H4 (cell line): ENCODE results near the gene CDPF1. TPM values are rescaled to one million over a fixed set of nuclear protein-coding genes. Genes with fewer than 3 reads are reported as not detected.
"Not testable (repeated sequence)": the region's sequence is repeated elsewhere in the genome, so short reads cannot be mapped to it uniquely, and the experiment has no call there.

Experiments used
- DNase-seq: peaks from one replicate; pipeline ENCODE4 v3.0.0-alpha.2; 2015; ENCODE audit warnings: low spot score
- total RNA-seq: library from RNA; depleted of rRNA; stranded (reverse); fragments of >200 nt; shearing (Covaris generic); gene quantifications from 2 replicates; pipeline ENCODE4 v1.2.3, GENCODE V29; 2014

CDPF1 gene
- total RNA-seq, 1 experiment from 2014 or later = 3.2 TPM

GRCh38 chr22:46281866-46282678 is 32.0 kb upstream of the CDPF1 start:
- DNase-seq = no peak

GRCh38 chr22:46280999-46281623 is 31.0 kb upstream of the CDPF1 start:
- no peak for DNase-seq

GRCh38 chr22:46280063-46280817 is 30.1 kb upstream of the CDPF1 start:
- no peak for DNase-seq

GRCh38 chr22:46278656-46279645 is 28.9 kb upstream of the CDPF1 start:
- DNase-seq = no peak

- no peak for DNase-seq
Observed at GRCh38 chr22:46276563-46276962, 26.5 kb upstream of the CDPF1 start.

GRCh38 chr22:46275455-46276122 is 25.5 kb upstream of the CDPF1 start:
- DNase-seq = no peak

- DNase-seq = no peak
Observed at GRCh38 chr22:46274381-46274780, 24.3 kb upstream of the CDPF1 start.

- no peak for DNase-seq
Observed at GRCh38 chr22:46273432-46274148, 23.5 kb upstream of the CDPF1 start.

GRCh38 chr22:46272762-46273431 is 22.8 kb upstream of the CDPF1 start:
- DNase-seq = no peak

- no peak for DNase-seq
Observed at GRCh38 chr22:46272196-46272595, 22.1 kb upstream of the CDPF1 start.

GRCh38 chr22:46269564-46269963 is 19.5 kb upstream of the CDPF1 start:
- no peak for DNase-seq

- peak; percentile 70 for DNase-seq
Observed at GRCh38 chr22:46267431-46268279, 17.6 kb upstream of the CDPF1 start, which contains the start of gene TTC38. Gene TTC38, plus strand, starts transcription at chr22:46268008. Its CDS starts 32 bp downstream, at chr22:46268040.

- DNase-seq = not testable (repeated sequence)
Observed at GRCh38 chr22:46265627-46266026, 15.5 kb upstream of the CDPF1 start.

- DNase-seq = not testable (repeated sequence)
Observed at GRCh38 chr22:46264520-46264919, 14.4 kb upstream of the CDPF1 start.

GRCh38 chr22:46263216-46263590 is 13.1 kb upstream of the CDPF1 start, which contains the start of gene PKDREJ:
Gene PKDREJ, minus strand, starts transcription at chr22:46263343. Its CDS starts 21 bp downstream, at chr22:46263322.
- DNase-seq = no peak

GRCh38 chr22:46262449-46263215 is 12.5 kb upstream of the CDPF1 start:
- no peak for DNase-seq

- no peak for DNase-seq
Observed at GRCh38 chr22:46260038-46260437, 9.9 kb upstream of the CDPF1 start.

- no peak for DNase-seq
Observed at GRCh38 chr22:46259374-46259773, 9.3 kb upstream of the CDPF1 start.
